Fibroblast of pulmonary artery (primary cell): ENCODE results near the gene LDB1.

ENCODE experiments used
- DNase-seq: peaks from one replicate; pipeline ENCODE4 v3.0.0-alpha.2; 2010; ENCODE audit warnings: low read depth
- H3K4me3 ChIP-seq: replicated peaks from 2 replicates; pipeline ENCODE4 v1.5.1; 2011; ENCODE audit warnings: low read depth, mild to moderate bottlenecking, control low read depth, low read length, moderate library complexity
- TF ChIP-seq, protein P1 (sequence below): IDR thresholded peaks from 2 replicates; pipeline ENCODE4 v1.5.1; 2011; ENCODE audit warnings: mild to moderate bottlenecking, control low read depth, low read length, inconsistent platforms; ENCODE audit errors: missing control alignments

The LDB1 gene

GRCh38 chr10:102135956-102136526, 15.9 kb upstream of the LDB1 start:
- DNase-seq: no peak
- H3K4me3 ChIP-seq: no peak overlapping the region
- TF ChIP-seq, protein P1, sequence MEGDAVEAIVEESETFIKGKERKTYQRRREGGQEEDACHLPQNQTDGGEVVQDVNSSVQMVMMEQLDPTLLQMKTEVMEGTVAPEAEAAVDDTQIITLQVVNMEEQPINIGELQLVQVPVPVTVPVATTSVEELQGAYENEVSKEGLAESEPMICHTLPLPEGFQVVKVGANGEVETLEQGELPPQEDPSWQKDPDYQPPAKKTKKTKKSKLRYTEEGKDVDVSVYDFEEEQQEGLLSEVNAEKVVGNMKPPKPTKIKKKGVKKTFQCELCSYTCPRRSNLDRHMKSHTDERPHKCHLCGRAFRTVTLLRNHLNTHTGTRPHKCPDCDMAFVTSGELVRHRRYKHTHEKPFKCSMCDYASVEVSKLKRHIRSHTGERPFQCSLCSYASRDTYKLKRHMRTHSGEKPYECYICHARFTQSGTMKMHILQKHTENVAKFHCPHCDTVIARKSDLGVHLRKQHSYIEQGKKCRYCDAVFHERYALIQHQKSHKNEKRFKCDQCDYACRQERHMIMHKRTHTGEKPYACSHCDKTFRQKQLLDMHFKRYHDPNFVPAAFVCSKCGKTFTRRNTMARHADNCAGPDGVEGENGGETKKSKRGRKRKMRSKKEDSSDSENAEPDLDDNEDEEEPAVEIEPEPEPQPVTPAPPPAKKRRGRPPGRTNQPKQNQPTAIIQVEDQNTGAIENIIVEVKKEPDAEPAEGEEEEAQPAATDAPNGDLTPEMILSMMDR: no peak

DNA sequence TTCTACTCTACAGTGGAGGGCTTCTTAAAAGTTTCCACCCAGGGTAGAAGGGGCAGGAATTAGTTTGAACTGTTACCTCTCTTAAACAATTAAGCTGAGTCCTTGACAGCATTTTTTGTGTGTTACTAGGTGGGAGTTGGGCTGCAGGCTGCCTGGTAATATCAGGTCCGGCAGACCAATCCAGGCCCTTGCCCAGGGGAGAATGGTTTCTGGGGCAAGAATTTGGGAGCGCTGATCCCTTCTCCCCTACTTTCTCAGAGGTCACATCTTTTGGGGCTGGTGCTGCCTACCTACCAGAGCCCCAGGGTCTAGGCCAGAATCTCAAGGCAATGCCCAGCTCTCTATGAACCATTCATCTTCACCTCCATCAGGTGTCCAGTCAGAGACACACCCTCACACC, 14.2 kb upstream of the LDB1 start:
- no peak for DNase-seq
- H3K4me3 ChIP-seq: peak overlapping the region; percentile 96
- TF ChIP-seq, protein P1: no peak

- H3K4me3 ChIP-seq: peak overlapping the region; percentile 96
- peak; percentile 73 for DNase-seq
- TF ChIP-seq, protein P1: no peak
Measured at GRCh38 chr10:102133373-102134195, 13.4 kb upstream of the LDB1 start.

GRCh38 chr10:102132563-102133372, 12.6 kb upstream of the LDB1 start, which contains the start of gene PPRC1:
Gene PPRC1, plus strand, starts transcription at chr10:102133040. Its CDS starts 29 bp downstream, at chr10:102133069.
- peak; percentile 99 for DNase-seq
- TF ChIP-seq, protein P1: peak; percentile 91
- peak within 1 kb of the TSS; percentile 96 for H3K4me3 ChIP-seq

DNA sequence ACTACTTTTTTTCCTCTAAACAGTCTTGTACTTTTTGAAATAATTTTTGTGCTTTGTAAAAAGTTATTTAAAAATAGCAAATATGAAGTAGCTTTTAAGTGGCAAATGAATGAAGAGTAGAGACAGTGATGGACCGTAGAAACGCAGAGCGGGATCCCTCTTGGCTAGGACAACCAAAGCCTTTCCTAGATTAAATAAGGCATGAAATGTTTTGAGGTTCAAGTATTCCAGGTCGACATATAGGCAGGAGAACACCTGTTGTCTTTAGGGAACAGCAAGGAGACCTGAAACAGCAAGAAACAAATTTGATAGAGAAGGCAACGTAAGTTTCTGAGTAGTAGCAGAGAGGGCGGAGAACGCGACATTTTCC, 12.0 kb upstream of the LDB1 start:
- DNase-seq: no peak
- peak overlapping the region; percentile 96 for H3K4me3 ChIP-seq
- TF ChIP-seq, protein P1: no peak

GRCh38 chr10:102131286-102132170, 11.4 kb upstream of the LDB1 start:
- TF ChIP-seq, protein P1: no peak
- H3K4me3 ChIP-seq: no peak overlapping the region
- DNase-seq: peak; percentile 23
